Mesenchymal stem cell (in vitro differentiated cells and primary cell): ENCODE data around the gene SPEM1.

Experiments used
- DNase-seq: peaks from one replicate; pipeline ENCODE4 v3.0.0-alpha.2; 2013
- H2AFZ ChIP-seq: one replicate; pipeline ENCODE4 v1.6.1; 2013; ENCODE audit warnings: low read depth, mild to moderate bottlenecking, control low read depth, inconsistent platforms, low read length, moderate library complexity
- H2AK5ac ChIP-seq: 2 replicates; pipeline ENCODE4 v1.6.1; 2013; ENCODE audit warnings: low read length, moderate library complexity, mild to moderate bottlenecking, inconsistent platforms; ENCODE audit not compliant: severe bottlenecking
- H2BK120ac ChIP-seq: one replicate; pipeline ENCODE4 v1.6.1; 2013; ENCODE audit warnings: low read depth, mild to moderate bottlenecking, inconsistent platforms, low read length, moderate library complexity
- H2BK12ac ChIP-seq, 2 experiments: one replicate each; pipeline ENCODE4 v1.6.1; 2013; ENCODE audit warnings: inconsistent platforms in 2 of 2, low read length in 2 of 2, mild to moderate bottlenecking in 2 of 2, moderate library complexity in 2 of 2, control low read depth in 1 of 2
- H2BK15ac ChIP-seq: one replicate; pipeline ENCODE4 v1.6.1; 2013; ENCODE audit warnings: mild to moderate bottlenecking, low read depth, inconsistent platforms; ENCODE audit not compliant: poor library complexity, severe bottlenecking
- H2BK5ac ChIP-seq: 2 replicates; pipeline ENCODE4 v1.6.1; 2013; ENCODE audit warnings: low read depth, mild to moderate bottlenecking, low read length, control low read depth, inconsistent platforms; ENCODE audit not compliant: poor library complexity, severe bottlenecking
- H3K14ac ChIP-seq, 2 experiments: one replicate each; pipeline ENCODE4 v1.6.1; 2013; ENCODE audit warnings: inconsistent platforms in 2 of 2, low read length in 2 of 2, control low read depth in 1 of 2, mild to moderate bottlenecking in 1 of 2, moderate library complexity in 1 of 2
- H3K18ac ChIP-seq, 2 experiments: one replicate each; pipeline ENCODE4 v1.6.1; 2013; ENCODE audit warnings: inconsistent platforms in 2 of 2, low read length in 2 of 2, control low read depth in 1 of 2, low read depth in 1 of 2, mild to moderate bottlenecking in 1 of 2
- H3K23ac ChIP-seq, 2 experiments: one replicate each; pipeline ENCODE4 v1.6.1; 2013; ENCODE audit warnings: inconsistent platforms in 2 of 2, low read length in 2 of 2, mild to moderate bottlenecking in 2 of 2, moderate library complexity in 2 of 2, control low read depth in 1 of 2
- H3K27ac ChIP-seq: 2 replicates; pipeline ENCODE4 v1.5.1; 2013; ENCODE audit warnings: mild to moderate bottlenecking, moderate library complexity, low read length, control low read depth, inconsistent platforms; ENCODE audit not compliant: poor library complexity, severe bottlenecking
- H3K27me3 ChIP-seq, 2 experiments: 2 replicates each; pipeline versions ENCODE4 v1.6.1 to v1.7.0; 2013; ENCODE audit warnings: low read length in 2 of 2, mild to moderate bottlenecking in 2 of 2, moderate library complexity in 2 of 2, control low read depth in 1 of 2, inconsistent platforms in 1 of 2; ENCODE audit not compliant: control insufficient read depth in 1 of 2, insufficient read depth in 1 of 2
- H3K36me3 ChIP-seq, 2 experiments: 2 replicates each; pipeline versions ENCODE4 v1.6.1 to v1.7.0; 2013; ENCODE audit warnings: low read length in 2 of 2, control low read depth in 1 of 2, inconsistent platforms in 1 of 2, low read depth in 1 of 2, mild to moderate bottlenecking in 1 of 2; ENCODE audit not compliant: insufficient read depth in 2 of 2, control insufficient read depth in 1 of 2
- H3K4ac ChIP-seq, 2 experiments: one replicate each; pipeline ENCODE4 v1.6.1; 2013; ENCODE audit warnings: inconsistent platforms in 2 of 2, low read length in 2 of 2, mild to moderate bottlenecking in 2 of 2, moderate library complexity in 2 of 2, control low read depth in 1 of 2, low read depth in 1 of 2
- H3K4me1 ChIP-seq: 2 replicates; pipeline ENCODE4 v1.6.1; 2013; ENCODE audit warnings: low read depth, low read length, control low read depth; ENCODE audit not compliant: control insufficient read depth, insufficient read depth
- H3K4me2 ChIP-seq: 2 replicates; pipeline ENCODE4 v1.6.1; 2013; ENCODE audit warnings: low read length, mild to moderate bottlenecking, inconsistent platforms; ENCODE audit not compliant: poor library complexity, severe bottlenecking
- H3K4me3 ChIP-seq, 2 experiments: 2 replicates each; pipeline versions ENCODE4 v1.5.1 to v1.7.0; 2013; ENCODE audit warnings: low read length in 2 of 2, mild to moderate bottlenecking in 2 of 2, control low read depth in 1 of 2, low read depth in 1 of 2; ENCODE audit not compliant: insufficient read depth in 1 of 2
- H3K79me1 ChIP-seq: replicated peaks from 2 replicates; pipeline ENCODE4 v1.6.1; 2013; ENCODE audit warnings: mild to moderate bottlenecking, control low read depth, low read length, inconsistent platforms; ENCODE audit not compliant: poor library complexity, severe bottlenecking
- H3K9ac ChIP-seq: 2 replicates; pipeline ENCODE4 v1.7.0; 2013; ENCODE audit warnings: mild to moderate bottlenecking, low read length, moderate library complexity
- H3K9me3 ChIP-seq: 2 replicates; pipeline ENCODE4 v1.7.0; 2013; ENCODE audit warnings: mild to moderate bottlenecking, low read length; ENCODE audit not compliant: control insufficient read depth
- H4K8ac ChIP-seq: one replicate; pipeline ENCODE4 v1.6.1; 2013; ENCODE audit warnings: inconsistent platforms, mild to moderate bottlenecking, low read length, moderate library complexity
- H4K91ac ChIP-seq: one replicate; pipeline ENCODE4 v1.6.1; 2013; ENCODE audit warnings: mild to moderate bottlenecking, low read length, inconsistent platforms
- WGBS: methylation state at CpG from one replicate; pipeline ENCODE4 v1.1.7; 2013; ENCODE audit warnings: mixed read lengths; 5-methylcytosine and 5-hydroxymethylcytosine counted together

SPEM1 gene

GRCh38 chr17:7415784-7416183 is 4.3 kb upstream of the SPEM1 start:
- Histone ChIP-seq H3K27me3 (no peaks in the 10 kb centered on the region), H2BK12ac (no peak overlapping the region), H2AFZ (no peak overlapping the region), H4K91ac (no peak overlapping the region), H3K9me3 (no peaks in the 10 kb centered on the region), H3K79me1 (peaks cover 11% of the 10 kb centered on the region), H2AK5ac (no peak overlapping the region), H3K36me3 (peaks cover 30 to 61% of the 10 kb centered on the region in 2 experiments), H3K23ac (no peak overlapping the region), H3K4me1 (peaks cover 8% of the 10 kb centered on the region), H2BK120ac (no peak overlapping the region), H3K18ac (no peak overlapping the region), H2BK15ac (no peak overlapping the region), H3K9ac (no peak overlapping the region), H3K14ac (no peak overlapping the region), H3K27ac (no peak overlapping the region), H2BK5ac (no peak overlapping the region), H3K4ac (no peak overlapping the region), H3K4me2 (no peak overlapping the region), H4K8ac (no peak overlapping the region), H3K4me3 (no peak overlapping the region)
- no peak for DNase-seq
- WGBS, result 94% methylated on average over 23 of the region's 23 CpGs

- Histone ChIP-seq H3K4me3 (no peak overlapping the region), H3K9ac (no peak overlapping the region), H3K4ac (no peak overlapping the region), H3K27ac (no peak overlapping the region), H2BK15ac (no peak overlapping the region), H2AFZ (no peak overlapping the region), H3K18ac (no peak overlapping the region), H3K79me1 (peaks cover 8% of the 10 kb centered on the region), H2BK120ac (no peak overlapping the region), H2BK12ac (no peak overlapping the region), H3K27me3 (no peaks in the 10 kb centered on the region), H3K23ac (no peak overlapping the region), H4K91ac (no peak overlapping the region), H4K8ac (no peak overlapping the region), H2BK5ac (no peak overlapping the region), H3K4me1 (peaks cover 8% of the 10 kb centered on the region), H3K9me3 (no peaks in the 10 kb centered on the region), H3K36me3 (peaks cover 24 to 56% of the 10 kb centered on the region in 2 experiments), H3K4me2 (no peak overlapping the region), H3K14ac (no peak overlapping the region), H2AK5ac (no peak overlapping the region)
- WGBS, result 84% methylated on average over 4 of the region's 6 CpGs
- DNase-seq, result no peak
Measured at GRCh38 chr17:7416323-7416722, 3.8 kb upstream of the SPEM1 start.

DNA sequence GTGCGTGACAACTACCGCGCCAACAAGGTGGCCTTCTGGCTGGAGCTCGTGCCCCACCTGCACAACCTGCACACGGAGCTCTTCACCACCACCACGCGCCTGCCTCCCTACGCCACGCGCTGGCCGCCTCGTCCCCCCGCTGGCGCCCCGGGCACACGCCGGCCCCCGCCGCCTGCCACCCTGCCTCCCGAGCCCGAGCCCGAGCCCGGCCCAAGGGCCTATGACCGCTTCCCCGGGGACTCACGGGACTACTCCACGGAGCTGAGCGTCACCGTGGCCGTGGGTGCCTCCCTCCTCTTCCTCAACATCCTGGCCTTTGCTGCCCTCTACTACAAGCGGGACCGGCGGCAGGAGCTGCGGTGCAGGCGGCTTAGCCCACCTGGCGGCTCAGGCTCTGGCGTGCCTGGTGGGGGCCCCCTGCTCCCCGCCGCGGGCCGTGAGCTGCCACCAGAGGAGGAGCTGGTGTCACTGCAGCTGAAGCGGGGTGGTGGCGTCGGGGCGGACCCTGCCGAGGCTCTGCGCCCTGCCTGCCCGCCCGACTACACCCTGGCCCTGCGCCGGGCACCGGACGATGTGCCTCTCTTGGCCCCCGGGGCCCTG is 3.0 kb upstream of the SPEM1 start:
- no peak for DNase-seq
- Histone ChIP-seq H3K36me3 (peaks cover 24 to 54% of the 10 kb centered on the region in 2 experiments), H3K9me3 (no peaks in the 10 kb centered on the region), H2BK120ac (no peak overlapping the region), H4K91ac (no peak overlapping the region), H3K4me1 (peaks cover 8% of the 10 kb centered on the region), H3K4ac (no peak overlapping the region), H3K27ac (no peak overlapping the region), H4K8ac (no peak overlapping the region), H2BK5ac (no peak overlapping the region), H2AFZ (no peak overlapping the region), H2AK5ac (no peak overlapping the region), H3K14ac (no peak overlapping the region), H3K4me3 (no peak overlapping the region), H2BK15ac (no peak overlapping the region), H3K18ac (no peak overlapping the region), H3K27me3 (no peaks in the 10 kb centered on the region), H3K79me1 (peaks cover 8% of the 10 kb centered on the region), H3K9ac (no peak overlapping the region), H3K23ac (no peak overlapping the region), H3K4me2 (no peak overlapping the region), H2BK12ac (no peak overlapping the region)
- over 99% methylated on average over 30 of the region's 54 CpGs for WGBS

DNA sequence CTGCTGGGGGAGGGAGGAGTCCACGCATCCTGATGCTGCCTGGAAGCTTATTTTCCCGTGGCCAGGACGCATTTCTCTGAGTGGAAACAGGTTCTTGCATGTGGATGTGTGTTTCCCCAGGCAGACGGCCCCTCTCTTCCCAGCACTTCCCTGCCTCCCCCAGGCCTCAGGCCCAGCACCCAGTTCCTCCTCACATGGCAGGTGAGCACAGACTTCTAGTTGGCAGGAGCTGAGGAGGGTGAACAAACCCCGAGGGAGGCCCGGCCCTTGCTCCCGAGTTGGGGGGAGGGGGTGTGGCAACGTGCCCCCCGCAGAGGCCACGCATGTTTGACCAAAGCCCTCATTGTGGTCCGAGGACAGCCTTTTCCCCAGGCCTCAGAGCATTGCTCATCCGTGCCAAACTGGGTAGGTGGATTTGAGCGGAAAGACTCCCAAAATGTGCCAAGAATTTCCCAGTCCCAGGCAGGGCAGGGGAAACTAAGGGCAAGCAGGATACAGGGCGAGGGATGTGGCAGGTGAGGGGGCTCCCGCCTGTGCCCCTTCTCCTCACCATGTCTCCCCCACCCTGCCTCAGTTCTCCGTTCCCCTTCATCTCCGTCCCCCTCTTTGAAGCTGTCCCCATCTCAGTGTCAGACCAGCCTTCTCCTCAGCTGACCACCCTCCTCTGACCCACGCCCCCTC is 1.5 kb upstream of the SPEM1 start:
- H3K4me2 ChIP-seq, result no peak overlapping the region
- no peak overlapping the region for H3K9ac ChIP-seq
- peaks cover 24 to 54% of the 10 kb centered on the region in 2 experiments for H3K36me3 ChIP-seq
- H3K18ac ChIP-seq, result no peak overlapping the region
- H4K91ac ChIP-seq, result no peak overlapping the region
- peaks cover 3% of the 10 kb centered on the region for H3K4me1 ChIP-seq
- no peak overlapping the region for H3K14ac ChIP-seq
- peaks cover 3% of the 10 kb centered on the region for H3K79me1 ChIP-seq
- DNase-seq, result no peak
- no peak overlapping the region for H2AFZ ChIP-seq
- H3K27ac ChIP-seq, result no peak overlapping the region
- H3K27me3 ChIP-seq, result no peaks in the 10 kb centered on the region
- no peak overlapping the region for H2BK15ac ChIP-seq
- no peak overlapping the region for H2BK120ac ChIP-seq
- no peak overlapping the region for H2BK5ac ChIP-seq
- H4K8ac ChIP-seq, result no peak overlapping the region
- H2BK12ac ChIP-seq, result no peak overlapping the region
- no peak overlapping the region for H3K23ac ChIP-seq
- no peak overlapping the region for H3K4me3 ChIP-seq
- no peak overlapping the region for H3K4ac ChIP-seq
- WGBS, result 78% methylated on average over 13 of the region's 18 CpGs
- no peak overlapping the region for H2AK5ac ChIP-seq
- H3K9me3 ChIP-seq, result no peaks in the 10 kb centered on the region
